Measurements from ENCODE around the gene KAT6B.
"Not testable (repeated sequence)": the region's sequence is repeated elsewhere in the genome, so short reads cannot be mapped to it uniquely, and the experiment has no call there.

The KAT6B gene

DNA sequence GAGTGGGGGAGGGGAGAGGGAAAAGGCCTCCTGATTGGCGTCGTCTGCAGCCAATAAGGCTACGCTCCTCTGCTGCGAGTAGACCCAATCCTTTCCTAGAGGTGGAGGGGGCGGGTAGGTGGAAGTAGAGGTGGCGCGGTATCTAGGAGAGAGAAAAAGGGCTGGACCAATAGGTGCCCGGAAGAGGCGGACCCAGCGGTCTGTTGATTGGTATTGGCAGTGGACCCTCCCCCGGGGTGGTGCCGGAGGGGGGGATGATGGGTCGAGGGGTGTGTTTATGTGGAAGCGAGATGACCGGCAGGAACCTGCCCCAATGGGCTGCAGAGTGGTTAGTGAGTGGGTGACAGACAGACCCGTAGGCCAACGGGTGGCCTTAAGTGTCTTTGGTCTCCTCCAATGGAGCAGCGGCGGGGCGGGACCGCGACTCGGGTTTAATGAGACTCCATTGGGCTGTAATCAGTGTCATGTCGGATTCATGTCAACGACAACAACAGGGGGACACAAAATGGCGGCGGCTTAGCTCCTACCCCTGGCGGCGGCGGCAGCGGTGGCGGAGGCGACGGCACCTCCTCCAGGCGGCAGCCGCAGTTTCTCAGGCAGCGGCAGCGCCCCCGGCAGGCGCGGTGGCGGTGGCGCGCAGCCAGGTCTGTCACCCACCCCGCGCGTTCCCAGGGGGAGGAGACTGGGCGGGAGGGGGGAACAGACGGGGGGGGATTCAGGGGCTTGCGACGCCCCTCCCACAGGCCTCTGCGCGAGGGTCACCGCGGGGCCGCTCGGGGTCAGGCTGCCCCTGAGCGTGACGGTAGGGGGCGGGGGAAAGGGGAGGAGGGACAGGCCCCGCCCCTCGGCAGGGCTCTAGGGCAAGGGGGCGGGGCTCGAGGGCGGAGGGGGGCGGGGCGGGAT is at the start of gene KAT6B:
TSS of gene KAT6B (plus strand) at position 459 of the 903 bp plus-strand sequence. CDS start 16,258 bp downstream, outside the sequence.
- DNase-seq: peak; percentile 97 to 100 (median 100)

DNA sequence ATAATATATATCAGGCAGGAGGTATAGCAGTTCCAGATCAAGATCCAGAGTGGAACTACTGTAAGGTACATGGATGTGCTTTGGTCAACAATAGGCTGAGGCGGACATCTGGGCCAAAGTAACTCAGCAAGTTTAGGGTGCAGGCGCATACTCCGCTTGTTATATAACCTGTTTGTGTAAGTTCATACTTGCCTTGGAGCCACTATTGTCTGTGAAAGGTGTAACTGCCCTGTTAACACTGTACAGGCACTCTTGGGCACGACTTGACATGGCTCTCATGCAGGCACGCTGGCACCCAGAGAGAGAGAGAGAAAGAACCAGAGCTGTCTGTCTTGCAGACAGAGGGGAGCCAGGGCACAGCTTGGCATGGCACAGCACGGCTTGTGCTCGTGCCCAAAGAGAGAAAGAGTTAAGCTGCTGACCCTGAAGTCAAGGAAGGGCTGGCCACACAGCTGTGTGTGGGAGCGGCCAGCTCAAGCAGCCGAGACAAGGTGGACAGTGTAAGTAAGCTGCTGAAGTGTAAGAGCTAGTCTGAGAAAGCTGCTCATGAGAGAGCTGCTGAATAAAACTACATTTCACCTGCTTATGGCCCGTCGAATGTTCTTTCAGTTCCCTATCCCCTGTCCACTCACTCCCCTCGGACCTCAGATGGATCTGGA is 47.8 kb upstream of the KAT6B start:
- DNase-seq: no peak

DNA sequence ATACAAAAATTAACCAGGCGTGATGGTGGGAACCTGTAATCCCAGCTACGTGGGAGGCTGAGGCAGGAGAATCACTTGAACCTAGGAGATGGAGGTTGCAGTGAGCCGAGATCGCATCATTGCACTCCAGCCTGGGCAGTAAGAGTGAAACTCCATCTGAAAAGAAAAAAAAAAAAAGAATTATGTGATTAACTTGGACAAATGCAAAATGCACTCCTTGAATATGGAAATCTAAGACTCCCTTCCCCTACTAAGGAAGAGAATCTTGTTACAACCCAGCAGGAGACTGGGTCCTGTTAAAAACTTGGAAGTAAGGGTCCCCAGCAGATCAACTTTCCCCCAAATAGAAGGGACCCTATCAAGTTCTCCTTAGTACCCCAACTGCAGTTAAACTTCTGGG is 44.5 kb upstream of the KAT6B start:
- not testable (repeated sequence) for DNase-seq

DNA sequence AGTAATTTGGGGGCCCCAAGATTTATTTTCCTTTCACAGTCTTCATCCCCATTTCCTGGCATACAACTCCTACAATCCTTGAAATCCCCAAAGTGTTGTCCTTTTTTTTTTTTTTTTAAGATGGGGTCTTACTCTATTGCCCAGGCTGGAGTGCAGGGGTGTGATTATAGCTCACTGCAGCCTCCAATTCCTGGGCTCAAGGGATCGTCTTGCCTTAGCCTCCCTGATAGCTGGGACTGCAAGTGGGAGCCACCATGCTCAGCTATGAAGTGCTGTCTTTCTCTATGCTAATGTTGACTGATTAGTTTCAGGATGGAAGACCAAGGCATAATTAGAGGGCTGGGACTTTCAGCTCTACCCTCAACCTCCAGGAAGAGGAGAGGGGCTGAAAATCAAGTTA is 41.9 kb upstream of the KAT6B start:
- no peak for DNase-seq

DNA sequence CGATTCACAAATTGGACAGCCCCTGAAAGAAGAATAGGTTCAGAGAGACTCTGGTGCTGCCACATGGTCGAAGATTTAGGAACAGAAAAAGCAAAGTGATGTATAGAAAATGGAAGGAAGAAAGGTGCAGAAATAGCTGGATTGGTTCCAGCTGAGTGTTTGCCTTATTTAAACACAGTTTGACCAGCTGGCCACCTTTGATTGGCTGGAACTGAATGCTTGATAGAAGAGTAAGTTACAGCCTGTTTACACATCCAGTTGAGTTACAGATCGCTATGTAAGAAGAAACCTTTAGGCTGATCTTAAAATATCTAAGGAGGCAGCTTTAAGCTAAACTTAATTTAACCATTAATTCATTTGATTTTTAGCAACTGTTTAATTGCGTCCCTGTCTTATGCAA is 40.3 kb upstream of the KAT6B start:
- no peak for DNase-seq

DNA sequence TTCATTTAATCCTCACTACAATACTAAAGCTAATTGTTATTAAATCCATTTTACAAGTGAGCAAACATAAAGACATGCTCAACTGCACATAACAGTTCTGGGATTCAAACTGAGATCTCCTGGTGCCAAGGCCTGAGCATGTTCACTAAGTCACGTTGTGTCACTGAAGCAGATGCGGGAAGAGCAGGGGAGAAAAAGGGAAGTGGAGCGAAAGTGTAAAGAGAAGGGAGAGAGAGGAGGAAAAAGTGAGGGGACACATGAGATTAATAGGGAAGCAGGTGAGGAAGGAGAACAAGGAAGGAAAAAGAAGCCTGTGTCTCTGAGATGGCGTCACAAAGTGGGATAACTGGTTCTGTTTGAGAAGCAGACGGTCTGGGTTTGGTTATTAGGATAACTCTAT is 38.9 kb upstream of the KAT6B start:
- no peak for DNase-seq

DNA sequence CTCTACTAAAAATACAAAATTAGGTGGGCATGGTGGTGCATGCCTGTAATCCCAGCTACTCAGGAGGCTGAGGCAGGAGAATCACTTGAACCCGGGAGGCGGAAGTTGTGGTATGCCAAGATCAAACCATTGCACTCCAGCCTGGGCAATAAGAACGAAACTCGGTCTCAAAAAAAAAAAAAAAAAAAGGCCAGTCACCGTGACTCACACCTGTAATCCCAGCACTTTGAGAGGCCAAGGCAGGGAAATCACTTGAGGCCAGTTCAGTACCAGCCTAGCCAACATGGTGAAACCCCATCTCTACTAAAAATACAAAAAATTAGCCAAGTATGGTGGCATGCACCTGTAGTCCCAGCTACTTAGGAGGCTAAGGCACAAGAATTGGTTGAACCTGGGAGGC is 34.4 kb upstream of the KAT6B start:
- DNase-seq: not testable (repeated sequence)

DNA sequence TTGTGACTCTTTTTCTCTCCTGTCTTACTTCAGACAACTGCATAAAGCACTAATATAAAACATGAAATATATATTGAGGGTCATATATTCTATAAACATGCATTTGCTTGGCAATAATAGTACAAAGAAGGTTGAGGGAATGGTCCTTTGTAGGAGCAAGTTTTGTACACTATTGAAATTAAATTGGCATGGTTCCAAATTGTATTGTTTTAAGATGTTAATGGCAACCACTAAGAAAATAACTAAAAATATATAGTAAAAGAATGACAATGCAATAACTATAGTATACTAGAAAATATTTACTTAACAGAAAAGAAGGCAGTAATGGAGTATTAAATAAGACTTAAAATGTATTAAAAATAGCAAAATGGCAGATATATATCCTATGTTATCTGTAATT is 33.7 kb upstream of the KAT6B start:
- DNase-seq: no peak

DNA sequence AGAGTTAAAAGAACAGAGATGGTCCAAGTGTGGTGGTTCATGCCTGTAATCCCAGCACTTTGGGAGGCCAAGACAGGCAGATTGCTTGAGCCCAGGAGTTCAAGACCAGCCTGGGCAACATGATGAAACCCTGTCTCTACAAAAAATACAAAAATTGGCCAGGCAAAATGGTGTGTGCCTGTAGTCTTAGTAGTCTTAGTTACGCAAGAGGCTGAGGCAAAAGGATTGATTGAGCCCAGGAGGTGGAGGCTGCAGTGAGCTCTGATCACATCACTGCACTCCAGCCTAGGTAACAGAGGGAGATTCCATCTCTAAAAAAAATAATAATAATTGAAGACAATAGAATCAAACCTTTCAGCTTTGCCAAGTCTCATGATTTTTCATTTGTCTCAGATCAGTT is 33.2 kb upstream of the KAT6B start:
- DNase-seq: not testable (repeated sequence)

DNA sequence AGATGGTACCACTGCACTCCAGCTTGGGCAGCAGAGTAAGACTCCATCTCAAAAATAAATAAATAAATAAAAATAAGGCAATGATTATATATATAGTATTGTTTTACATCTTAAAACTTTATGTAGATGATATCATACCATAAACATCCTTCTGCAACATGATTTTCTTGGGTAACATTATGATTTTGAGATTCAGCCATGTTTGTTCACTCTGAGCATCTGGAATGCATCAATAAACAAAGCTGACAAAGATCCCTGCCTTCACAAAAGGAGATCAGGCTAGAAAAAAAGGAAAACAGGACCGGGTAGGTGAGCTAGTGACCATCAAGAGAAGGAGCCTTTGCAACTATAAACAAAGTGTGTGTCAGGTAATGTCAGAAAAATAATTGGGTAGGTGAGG is 31.9 kb upstream of the KAT6B start:
- DNase-seq: no peak

DNA sequence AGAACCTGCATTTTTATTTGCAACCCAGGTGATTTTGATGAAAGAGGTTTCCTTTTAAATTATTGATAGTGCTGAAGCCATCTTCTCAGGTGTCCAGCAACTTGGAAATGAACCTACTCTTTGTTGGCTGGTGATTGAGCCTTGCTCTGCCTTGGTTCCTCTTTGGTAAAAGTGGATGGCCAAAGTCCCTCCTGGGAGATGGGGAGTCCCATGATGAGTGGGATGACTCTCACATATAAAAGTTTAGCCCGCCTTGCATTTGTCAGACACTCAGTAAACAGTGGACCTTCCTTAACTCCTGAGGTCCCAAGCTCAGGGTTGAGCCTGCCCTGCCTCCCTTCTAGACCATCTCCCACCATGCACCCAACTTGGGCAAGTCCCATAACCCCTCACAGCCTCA is 28.9 kb upstream of the KAT6B start:
- no peak for DNase-seq

DNA sequence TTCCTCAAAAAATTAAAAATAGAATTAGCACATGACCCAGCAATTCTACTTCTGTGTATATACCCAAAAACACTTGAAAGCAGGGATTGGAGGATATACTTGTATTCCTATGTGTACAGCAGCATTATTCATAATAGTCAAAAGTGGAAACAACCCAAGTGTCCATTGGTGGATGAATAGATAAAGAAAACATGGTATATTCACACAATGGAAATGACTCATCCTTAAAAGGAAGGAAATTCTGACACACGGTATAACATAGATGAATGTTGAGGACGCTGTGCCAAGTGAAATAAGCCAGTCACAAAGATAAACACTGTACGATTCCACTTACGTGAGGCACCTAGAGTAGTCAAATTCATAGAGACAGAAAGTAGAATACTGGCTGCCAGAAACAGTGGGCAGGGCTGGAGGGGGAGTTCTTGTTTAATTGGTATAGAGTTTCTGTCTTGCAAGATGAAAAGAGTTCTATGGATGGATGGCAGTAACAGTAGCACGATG is 26.6 kb upstream of the KAT6B start:
- no peak for DNase-seq

DNA sequence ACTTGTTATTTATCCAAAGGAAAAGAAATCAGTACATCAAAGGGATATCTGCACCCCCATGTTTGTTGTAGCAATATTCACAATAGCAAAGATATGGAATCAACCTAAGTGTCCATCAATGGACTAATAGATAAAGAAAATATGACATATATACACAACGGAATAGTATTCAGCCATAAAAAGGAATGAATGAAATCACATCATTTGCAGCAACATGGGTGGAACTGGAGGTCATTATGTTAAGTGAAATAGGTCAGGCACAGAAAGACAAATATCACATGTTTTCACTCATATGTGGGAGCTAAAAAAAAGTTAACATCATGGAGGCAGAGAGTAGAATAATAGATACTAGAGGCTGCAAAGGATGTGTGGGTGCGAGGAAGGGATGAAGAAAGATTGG is 25.0 kb upstream of the KAT6B start:
- no peak for DNase-seq

DNA sequence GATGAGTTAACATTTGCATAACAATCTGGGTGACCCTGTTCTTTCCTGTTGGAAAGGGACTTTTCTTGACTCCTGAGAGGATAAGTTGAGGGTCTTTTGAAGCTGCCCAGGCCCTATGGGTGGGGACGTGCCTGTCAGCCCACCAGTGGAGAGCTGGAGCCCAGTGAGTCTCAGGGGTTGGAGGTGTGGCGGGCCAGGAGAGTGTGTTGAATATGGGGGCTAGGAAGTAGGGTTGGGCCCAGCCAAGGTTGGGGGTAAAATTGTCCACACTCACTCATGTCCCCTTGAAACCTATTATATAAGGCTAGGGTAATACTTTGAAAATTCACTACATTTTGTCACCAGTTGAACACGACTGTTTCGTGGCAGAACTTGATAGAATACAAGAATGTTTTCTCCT is 17.9 kb upstream of the KAT6B start:
- no peak for DNase-seq

DNA sequence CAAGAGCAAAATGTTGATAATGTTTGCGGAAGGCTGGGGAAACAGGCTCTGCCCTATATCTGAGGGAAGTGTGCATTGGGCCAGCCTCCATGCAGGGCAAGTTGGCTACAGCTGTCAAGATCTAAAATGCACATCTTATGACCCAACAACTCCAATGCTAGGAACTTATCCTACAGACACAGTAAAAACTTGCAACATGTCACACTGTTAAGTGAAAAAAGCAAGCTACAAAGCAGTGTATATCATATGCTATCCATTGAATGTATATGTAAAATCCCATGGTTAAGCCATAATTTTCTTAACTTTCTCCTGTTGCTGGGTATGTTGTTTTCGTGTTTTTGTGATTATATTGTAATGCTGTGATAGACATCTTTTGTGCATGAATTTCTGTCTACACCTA is 16.3 kb upstream of the KAT6B start:
- no peak for DNase-seq

DNA sequence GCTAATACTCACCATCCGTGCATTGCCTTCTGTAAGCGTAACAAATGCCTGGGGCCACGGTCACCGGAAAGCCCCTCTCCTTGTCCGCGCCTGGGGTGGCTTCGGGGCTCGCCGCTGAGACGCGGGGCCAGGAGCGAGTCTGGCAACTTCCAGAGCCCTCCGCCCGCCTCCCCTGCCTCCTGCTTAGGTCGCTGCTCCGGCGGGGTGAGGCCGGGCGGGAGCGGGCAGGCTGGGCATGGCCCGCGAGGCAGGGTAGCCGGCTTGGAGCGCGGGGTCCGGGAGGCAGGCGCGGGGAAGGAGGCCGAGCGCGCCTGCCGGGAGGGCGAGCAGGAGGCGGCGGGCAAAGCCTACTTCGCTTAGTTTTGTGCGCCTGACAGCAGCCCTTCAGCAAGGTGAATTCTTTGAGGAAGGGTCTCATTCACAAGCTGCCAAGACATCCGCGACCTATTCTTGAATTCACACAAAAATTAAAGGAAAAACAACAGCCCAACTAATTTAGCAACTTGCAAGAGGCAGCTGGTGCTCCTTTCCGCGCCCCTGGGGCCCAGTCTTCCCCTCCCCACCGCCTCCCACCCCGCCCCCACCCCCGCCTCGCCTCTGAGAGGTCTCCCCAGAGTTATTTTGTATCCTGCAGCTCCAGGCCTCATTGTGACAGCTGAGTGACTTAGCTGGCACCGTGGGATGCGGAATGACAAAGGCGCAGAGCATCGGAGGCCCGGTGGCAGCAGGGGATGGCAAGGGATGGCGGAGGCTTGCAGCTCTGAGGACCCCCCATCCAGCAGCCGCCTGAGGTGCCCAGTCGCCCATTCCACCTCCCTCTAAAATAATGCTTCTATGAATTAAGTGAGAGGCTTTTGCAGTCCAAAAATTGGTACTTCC is 12.8 kb upstream of the KAT6B start:
- DNase-seq: peak in 1 of 56 donors; percentile 0

DNA sequence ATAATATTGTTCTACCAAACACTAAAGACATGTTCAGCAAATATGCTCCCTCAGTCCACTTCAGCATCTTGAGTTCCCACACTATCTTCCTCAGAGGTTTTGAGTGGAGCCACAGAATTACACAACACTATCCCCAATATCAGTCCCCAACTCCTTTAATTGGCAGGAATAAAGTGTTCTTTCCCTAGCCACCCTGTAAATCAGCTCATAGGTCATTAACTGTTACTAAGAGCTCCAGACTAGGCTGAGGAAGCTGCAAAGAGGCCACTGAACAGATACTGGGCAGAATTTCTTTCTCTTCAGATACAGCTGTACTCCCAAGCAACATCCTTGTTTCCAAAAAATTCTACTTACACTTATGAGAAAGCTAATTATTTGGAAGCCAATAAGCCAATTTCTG is 11.6 kb upstream of the KAT6B start:
- DNase-seq: no peak

DNA sequence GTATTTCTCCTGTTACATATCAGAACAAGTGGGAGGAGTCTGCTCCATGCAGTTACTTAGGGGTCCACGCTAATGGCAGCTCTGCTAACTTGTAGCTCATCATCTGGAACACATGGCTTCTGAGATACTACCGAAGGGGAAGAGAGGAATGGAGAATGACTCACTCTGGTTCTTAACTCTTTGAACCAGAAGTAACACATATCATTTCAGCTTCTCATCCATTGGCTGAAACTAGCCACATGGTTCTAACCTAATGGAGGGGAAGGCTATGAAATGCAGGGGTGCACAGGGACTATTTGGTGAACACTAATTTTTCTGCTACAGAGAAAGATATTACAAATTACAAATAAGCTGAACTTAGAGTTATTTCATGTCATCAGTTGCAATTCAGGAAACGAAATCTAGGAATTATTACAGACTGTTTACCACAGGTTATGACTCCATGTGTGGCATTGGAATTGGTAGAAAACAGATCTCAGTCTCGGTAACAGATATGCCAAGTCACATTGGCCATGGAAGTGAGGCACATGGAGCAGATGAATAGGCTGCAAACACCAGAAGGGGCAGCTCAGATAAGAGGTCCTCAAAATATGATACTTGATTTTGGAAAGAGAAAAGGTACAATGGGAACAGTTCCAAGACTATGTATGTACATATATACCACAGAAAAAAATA is 9.4 kb upstream of the KAT6B start:
- no peak for DNase-seq

DNA sequence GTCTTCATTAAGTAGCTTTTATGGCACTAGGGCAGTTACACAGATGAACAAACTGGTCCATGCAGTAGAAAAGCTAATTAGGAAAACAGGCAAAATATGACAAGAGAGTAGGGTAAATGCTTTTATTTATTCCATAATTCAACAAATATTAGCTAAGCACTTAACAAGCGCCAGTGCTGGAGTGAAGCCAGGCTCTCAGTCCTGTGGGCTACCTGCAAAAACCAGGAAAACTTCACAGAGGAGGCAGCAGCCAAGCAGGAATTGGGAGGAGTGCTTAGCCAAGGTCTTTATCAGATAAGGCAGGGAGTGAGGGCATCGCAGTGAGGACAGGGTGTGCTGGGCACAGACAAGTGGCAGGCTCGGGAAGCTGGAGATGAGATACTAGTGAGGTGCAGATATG is 4.9 kb upstream of the KAT6B start:
- no peak for DNase-seq

DNA sequence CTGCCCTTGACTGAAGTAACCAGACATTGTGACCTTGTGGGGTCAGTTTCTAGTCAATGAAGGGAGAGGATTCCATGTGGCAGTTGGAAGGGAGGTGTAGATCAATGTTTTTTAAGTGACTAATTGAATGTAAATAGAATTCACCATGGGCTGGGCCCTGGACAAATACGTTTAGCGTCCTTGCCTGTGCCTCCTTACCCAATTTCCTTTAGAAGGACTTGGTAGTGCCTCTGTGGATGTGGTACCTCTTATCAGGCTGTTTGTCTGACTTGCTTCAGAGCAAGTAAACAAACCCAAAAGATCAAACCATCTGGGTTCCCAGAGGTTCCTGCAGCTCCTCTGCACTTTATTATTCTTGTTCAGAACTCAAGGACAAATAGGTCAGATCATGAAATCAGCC is 4.3 kb upstream of the KAT6B start:
- no peak for DNase-seq

DNA sequence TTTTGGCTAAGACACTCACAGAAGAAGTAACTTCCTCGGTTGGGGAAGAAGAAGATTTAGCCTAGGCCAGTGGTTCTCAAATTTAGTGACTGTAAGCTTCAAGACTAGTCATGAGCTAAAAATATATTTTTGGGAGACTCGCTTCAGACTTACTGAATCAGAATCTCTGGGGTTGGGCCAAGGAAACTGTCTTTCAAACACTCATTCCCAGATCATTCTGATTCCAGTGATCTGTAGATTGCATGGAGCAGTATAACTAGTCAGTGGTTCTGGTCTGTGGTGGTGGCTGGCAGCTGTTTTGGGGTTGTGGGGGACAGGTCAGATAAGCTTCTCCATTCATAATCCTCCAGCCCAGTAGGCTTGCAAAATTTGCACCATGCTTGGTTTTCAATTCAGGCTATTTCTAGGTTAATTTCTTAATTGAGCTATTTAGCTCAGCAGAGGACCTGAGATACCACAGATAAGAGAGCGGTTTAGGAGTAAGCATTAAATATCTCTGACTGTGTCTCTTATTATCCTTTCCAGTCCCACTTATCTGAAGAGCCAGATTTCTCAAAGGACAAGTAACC is 3.8 kb upstream of the KAT6B start:
- DNase-seq: no peak

Data from nucleus accumbens (tissue), 56 donors.